22Rv1 (cell line): ENCODE measurements around the gene SORT1.

Experiments used
- H3K27ac ChIP-seq: fragments of 450-650 bp; 2 replicates; pipeline ENCODE4 v1.5.1; 2017
- CTCF ChIP-seq: fragments of 450-650 bp; IDR thresholded peaks from 2 replicates; pipeline ENCODE4 v1.5.1; 2017; ENCODE audit warnings: mild to moderate bottlenecking
- ZFX ChIP-seq: fragments of 450-650 bp; IDR thresholded peaks from 2 replicates; pipeline ENCODE4 v1.6.1; 2017; ENCODE audit warnings: antibody characterized with exemption, borderline replicate concordance

SORT1 gene

DNA sequence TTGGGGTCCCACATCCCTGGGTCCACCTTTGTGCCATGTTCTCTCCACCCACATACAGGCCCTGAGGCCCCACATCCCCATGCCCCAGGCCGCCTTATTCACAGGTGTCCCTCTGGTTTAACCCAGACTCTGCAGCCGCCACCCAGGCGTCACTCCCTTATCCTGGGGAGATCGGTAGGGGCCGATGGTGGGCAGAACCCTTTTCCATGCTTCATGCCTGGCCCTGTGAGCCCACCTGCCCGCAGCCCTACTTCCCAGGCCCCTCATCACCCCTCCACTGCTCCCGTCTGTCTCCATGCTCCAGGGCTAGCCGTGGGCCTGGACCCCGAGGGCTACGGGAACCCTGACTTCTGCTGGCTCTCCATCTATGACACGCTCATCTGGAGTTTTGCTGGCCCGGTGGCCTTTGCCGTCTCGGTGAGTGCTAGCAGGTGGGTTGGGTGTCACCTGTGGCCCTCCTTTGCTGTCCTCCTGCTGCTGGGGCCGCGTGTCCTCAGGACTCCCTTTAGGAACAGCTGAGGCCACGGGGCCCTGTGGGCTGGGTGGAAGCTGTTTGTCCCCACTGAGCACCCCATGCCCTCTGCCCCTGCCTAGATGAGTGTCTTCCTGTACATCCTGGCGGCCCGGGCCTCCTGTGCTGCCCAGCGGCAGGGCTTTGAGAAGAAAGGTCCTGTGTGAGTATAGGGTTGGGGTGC, 126.9 kb downstream of the SORT1 start:
- TF ChIP-seq ZFX (no peak), CTCF (no peak)
- H3K27ac ChIP-seq = no peak overlapping the region

- TF ChIP-seq ZFX = no peak
- TF ChIP-seq CTCF = no peak
- no peak overlapping the region for H3K27ac ChIP-seq
Measured at GRCh38 chr1:109269981-109270622, 127.6 kb downstream of the SORT1 start.

GRCh38 chr1:109269212-109269980, 128.3 kb downstream of the SORT1 start:
- TF ChIP-seq ZFX (no peak), CTCF (no peak)
- no peak overlapping the region for H3K27ac ChIP-seq

DNA sequence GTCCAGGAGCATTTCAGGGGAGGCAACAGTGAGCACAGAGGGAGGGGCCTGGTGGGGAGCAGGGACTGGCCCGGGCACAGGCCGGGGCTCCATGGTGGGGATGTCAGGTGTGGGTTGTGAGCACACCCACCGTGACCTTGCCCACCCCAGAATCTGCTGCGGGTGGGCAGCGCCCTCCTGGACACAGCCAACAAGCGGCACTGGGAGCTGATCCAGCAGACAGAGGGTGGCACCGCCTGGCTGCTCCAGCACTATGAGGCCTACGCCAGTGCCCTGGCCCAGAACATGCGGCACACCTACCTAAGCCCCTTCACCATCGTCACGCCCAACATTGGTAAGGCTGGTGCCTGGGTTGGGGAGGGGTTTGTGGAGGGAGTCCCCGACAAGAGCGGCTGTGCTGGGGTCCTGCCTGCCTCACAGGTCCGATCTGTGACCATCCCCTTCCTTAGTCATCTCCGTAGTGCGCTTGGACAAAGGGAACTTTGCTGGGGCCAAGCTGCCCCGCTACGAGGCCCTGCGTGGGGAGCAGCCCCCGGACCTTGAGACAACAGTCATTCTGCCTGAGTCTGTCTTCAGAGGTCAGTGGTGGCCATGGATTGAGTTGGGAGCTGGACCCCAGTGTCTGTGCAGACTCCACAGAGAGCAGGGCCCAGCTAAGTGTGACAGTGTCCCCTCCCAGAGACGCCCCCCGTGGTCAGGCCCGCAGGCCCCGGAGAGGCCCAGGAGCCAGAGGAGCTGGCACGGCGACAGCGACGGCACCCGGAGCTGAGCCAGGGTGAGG, 129.1 kb downstream of the SORT1 start:
- no peak overlapping the region for H3K27ac ChIP-seq
- TF ChIP-seq ZFX (no peak), CTCF (no peak)

- TF ChIP-seq CTCF = no peak
- TF ChIP-seq ZFX = no peak
- H3K27ac ChIP-seq = no peak overlapping the region
Measured at GRCh38 chr1:109267743-109268300, 129.9 kb downstream of the SORT1 start.

DNA sequence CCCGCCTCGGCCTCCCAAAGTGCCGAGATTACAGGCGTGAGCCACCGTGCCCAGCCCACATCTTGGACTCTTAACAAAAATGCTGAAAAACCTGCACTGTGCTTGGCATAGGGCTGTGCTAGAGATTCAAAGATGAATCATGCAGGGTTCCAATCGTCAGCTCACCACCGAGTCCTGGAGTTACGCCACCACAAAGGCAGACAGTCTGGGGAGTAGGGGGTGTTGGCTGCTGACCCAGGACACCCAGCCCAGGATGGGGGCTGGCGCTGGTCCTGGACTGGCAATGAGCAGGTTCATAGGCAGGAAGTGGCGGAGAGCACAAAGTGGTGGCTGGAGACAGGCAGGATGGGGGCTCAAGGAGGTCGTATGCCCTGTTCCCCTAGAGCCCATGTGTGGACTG, 130.8 kb downstream of the SORT1 start:
- TF ChIP-seq ZFX = no peak
- no peak for TF ChIP-seq CTCF
- H3K27ac ChIP-seq = no peak overlapping the region
